Adipocyte (in vitro differentiated cells): Measurements from ENCODE around the gene ARHGAP10.

ENCODE experiments used
- DNase-seq: peaks from one replicate; pipeline ENCODE4 v3.0.0-alpha.2; 2015; ENCODE audit warnings: low read depth
- H3K27me3 ChIP-seq: replicated peaks from 2 replicates; pipeline ENCODE4 v1.7.0; 2013; ENCODE audit warnings: mild to moderate bottlenecking, low read length, moderate library complexity; ENCODE audit not compliant: control insufficient read depth, insufficient read depth
- H3K36me3 ChIP-seq: 2 replicates; pipeline ENCODE4 v1.7.0; 2013; ENCODE audit warnings: low read length, mild to moderate bottlenecking, moderate library complexity; ENCODE audit not compliant: control insufficient read depth, insufficient read depth, severe bottlenecking
- H3K4me1 ChIP-seq: 2 replicates; pipeline ENCODE4 v1.7.0; 2013; ENCODE audit warnings: mild to moderate bottlenecking, low read length, moderate library complexity; ENCODE audit not compliant: control insufficient read depth, insufficient read depth
- H3K4me3 ChIP-seq: 2 replicates; pipeline ENCODE4 v1.7.0; 2013; ENCODE audit warnings: mild to moderate bottlenecking, low read length, moderate library complexity
- H3K9ac ChIP-seq: 2 replicates; pipeline ENCODE4 v1.7.0; 2013; ENCODE audit warnings: mild to moderate bottlenecking, low read length, moderate library complexity
- H3K9me3 ChIP-seq: 2 replicates; pipeline ENCODE4 v1.7.0; 2013; ENCODE audit warnings: mild to moderate bottlenecking, low read length, moderate library complexity; ENCODE audit not compliant: control insufficient read depth

Gene ARHGAP10

DNA sequence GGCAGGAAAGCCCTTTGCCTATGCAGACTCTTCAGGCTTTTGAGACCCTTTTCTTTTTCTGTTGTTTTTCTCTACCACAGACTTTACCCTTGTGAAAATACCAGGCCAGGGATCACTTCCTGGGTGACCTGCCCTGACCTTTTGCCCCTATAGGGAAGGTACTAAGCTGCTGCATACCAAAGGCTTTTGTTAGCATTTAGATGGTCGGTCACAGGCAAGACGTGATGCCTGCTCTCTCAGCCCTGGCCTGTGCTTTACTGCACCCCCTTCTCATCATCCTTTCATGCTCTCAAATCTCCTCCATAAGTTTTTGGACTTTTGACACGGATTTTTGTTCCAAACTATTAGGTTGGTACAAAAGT is 98.2 kb downstream of the ARHGAP10 start:
- Histone ChIP-seq H3K36me3 (no peaks in the 10 kb centered on the region), H3K9me3 (peaks cover 4% of the 10 kb centered on the region), H3K9ac (peak overlapping the region; percentile 74), H3K4me1 (peaks cover 59% of the 10 kb centered on the region), H3K4me3 (peak overlapping the region; percentile 25), H3K27me3 (no peaks in the 10 kb centered on the region)
- no peak for DNase-seq

DNA sequence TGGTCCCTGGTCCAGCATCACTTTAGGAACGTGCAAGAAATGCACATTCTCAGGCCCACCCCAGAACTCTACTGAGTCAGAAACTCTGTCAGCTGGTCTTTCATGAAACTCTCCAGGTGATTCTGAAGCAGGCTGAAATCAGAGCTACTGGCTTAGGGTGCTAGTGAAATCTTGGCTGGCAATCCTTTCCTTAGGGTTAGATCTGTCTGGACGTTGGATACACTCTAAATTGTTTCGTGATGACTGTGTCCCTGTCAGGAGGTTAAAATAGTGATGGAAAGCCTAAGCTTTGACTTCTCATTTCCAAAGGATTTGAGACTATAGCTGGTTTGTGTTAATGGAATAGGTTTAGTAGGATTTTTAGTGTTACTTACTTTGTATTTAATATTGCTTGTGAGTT is 99.1 kb downstream of the ARHGAP10 start:
- Histone ChIP-seq H3K27me3 (no peaks in the 10 kb centered on the region), H3K4me1 (peaks cover 59% of the 10 kb centered on the region), H3K9me3 (peaks cover 4% of the 10 kb centered on the region), H3K9ac (peak overlapping the region; percentile 74), H3K36me3 (no peaks in the 10 kb centered on the region), H3K4me3 (peak overlapping the region; percentile 72)
- peak; percentile 80 for DNase-seq

DNA sequence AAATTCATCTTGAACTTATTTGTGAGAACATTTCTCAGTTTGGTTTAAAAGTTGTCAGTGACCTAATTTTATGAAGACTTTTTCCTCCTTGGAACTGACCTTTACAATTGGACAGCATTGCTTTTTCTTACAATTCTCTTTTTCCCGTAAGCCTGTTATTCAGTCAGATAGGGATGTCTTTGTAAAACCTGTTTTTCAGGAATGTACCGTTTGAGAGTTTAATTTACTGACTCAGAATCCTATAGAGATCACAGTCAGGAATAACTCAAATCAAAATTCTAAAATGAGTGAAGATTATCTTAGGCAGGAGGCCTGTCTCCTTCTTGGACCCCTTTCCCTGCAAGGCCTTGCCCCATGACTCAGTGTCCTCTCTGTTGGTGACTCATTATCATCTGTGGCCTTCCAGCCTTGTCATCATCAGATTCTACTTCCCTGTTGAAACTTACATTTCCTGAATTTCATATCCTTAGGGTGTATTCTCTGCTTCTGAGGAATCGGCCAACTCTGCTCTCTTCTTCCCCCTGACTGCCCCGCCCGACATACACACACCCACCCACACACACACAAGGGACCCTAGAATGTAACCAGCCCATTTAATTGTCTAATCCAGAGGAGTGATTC is 99.8 kb downstream of the ARHGAP10 start:
- Histone ChIP-seq H3K27me3 (no peaks in the 10 kb centered on the region), H3K4me3 (peak overlapping the region; percentile 72)
- peak; percentile 83 for DNase-seq

DNA sequence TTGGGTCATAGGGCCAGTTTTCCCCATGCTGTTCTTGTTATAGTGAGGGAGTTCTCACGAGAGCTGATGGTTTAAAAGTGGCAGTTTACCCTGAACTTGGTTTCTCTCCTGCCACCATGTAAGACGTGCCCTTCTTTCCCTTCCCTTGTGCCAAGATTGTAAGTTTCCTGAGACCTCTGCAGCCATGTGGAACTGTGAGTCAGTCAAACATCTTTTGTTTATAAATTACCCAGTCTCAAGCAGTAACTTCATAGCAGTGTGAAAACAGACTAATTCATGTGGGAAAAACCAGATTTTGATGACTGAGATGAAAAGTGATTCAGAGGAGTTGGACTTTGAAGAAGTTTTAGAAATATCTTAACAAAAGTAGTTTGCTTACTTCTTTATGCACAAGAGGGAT is 101.4 kb downstream of the ARHGAP10 start:
- peaks cover 4% of the 10 kb centered on the region for H3K9me3 ChIP-seq

More for the DNA sequence above, 99.8 kb downstream of the ARHGAP10 start:
- H3K4me1 ChIP-seq: peaks cover 64% of the 10 kb centered on the region
- no peaks in the 10 kb centered on the region for H3K36me3 ChIP-seq
- H3K9me3 ChIP-seq: peaks cover 4% of the 10 kb centered on the region
- H3K9ac ChIP-seq: peak overlapping the region; percentile 74

DNA sequence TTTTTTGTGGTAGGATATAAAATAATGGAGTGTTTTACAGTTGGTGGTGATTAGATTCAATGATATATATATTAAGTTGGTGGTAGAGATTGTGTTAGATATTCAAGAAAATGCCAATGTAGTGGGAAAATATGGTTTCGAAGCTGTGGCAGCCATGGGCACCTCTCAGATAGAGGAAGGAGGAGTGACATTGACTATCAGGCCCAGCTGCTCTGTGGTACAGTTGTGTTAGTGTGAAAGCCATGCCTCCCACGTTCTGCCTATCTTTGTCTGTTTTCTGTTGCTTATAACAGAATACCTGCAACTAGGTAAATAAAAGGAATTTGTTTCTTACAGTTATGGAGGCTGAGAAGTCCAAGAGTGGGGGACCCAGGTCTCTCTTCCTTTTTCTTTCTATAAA is 101.9 kb downstream of the ARHGAP10 start:
- no peak overlapping the region for H3K9ac ChIP-seq
- peaks cover 57% of the 10 kb centered on the region for H3K4me1 ChIP-seq
- no peak for DNase-seq
- H3K27me3 ChIP-seq: no peaks in the 10 kb centered on the region
- no peaks in the 10 kb centered on the region for H3K36me3 ChIP-seq
- H3K9me3 ChIP-seq: peaks cover 4% of the 10 kb centered on the region
- no peak overlapping the region for H3K4me3 ChIP-seq

More for the DNA sequence above, 101.4 kb downstream of the ARHGAP10 start:
- DNase-seq: no peak
- H3K9ac ChIP-seq: no peak overlapping the region
- H3K27me3 ChIP-seq: no peaks in the 10 kb centered on the region
- no peak overlapping the region for H3K4me3 ChIP-seq
- peaks cover 61% of the 10 kb centered on the region for H3K4me1 ChIP-seq
- H3K36me3 ChIP-seq: no peaks in the 10 kb centered on the region

DNA sequence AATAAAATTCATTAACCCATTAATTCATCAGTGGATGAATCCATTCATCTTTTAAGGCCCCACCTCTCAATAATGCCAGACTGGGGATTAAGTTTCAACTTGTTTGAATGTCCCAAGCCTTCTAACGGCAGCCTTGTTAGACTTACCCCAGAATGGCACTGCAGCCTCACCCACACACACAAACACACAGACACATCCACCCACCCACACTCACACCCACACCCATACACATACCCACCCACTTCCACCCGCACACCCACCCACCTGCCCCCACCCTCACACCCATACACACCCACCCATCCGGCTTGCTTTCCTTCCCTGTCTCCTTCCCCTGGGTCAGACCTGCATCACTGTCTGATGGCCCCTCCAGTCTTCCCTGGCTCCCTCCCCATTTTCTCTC is 102.6 kb downstream of the ARHGAP10 start:
- Histone ChIP-seq H3K27me3 (no peaks in the 10 kb centered on the region), H3K4me1 (peaks cover 51% of the 10 kb centered on the region), H3K9ac (no peak overlapping the region), H3K36me3 (no peaks in the 10 kb centered on the region), H3K4me3 (no peak overlapping the region), H3K9me3 (peaks cover 4% of the 10 kb centered on the region)
- no peak for DNase-seq

DNA sequence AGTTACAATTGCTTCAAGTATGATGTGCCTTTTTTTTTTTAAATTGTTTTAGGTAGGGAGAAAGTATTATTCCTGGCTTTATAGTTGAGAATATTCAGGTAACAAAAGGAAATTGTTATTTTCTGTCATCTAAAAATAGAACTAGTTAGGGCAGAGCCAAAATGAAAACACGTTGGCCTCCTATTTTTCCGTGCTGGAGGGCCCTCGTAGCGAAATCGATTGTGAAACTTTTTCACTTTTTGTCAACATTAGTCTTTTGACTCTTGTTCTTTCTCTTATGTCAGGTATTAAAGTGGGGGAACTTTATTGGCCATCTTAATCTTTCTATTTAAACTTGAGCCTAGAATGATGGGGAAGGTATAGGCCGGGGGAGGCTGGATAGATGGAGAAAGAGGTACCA is 104.9 kb downstream of the ARHGAP10 start:
- Histone ChIP-seq H3K27me3 (no peaks in the 10 kb centered on the region), H3K9me3 (peaks cover 4% of the 10 kb centered on the region), H3K9ac (no peak overlapping the region), H3K36me3 (no peaks in the 10 kb centered on the region), H3K4me3 (no peak overlapping the region), H3K4me1 (peaks cover 47% of the 10 kb centered on the region)
- no peak for DNase-seq

DNA sequence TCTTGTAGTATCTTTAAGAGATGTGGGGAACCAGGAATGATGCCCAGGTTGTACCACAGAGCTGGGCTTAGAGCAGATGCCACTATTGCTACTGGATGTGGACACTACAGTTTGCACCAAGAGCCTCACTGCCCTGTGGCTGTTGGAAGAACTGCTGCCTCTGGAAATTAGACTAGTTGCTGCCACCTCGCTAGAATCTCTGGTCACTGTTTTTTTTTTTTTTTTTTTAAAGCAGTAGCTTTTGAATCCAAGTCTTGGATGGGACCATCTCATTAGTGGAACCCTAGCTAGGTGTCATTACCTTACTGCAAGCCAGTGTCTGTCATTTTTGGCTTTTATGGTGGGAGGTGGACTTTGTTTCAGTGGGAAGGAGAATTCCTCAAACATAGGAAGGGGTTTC is 105.5 kb downstream of the ARHGAP10 start:
- no peaks in the 10 kb centered on the region for H3K27me3 ChIP-seq
- no peak overlapping the region for H3K4me3 ChIP-seq
- peaks cover 47% of the 10 kb centered on the region for H3K4me1 ChIP-seq
- no peaks in the 10 kb centered on the region for H3K36me3 ChIP-seq
- peaks cover 4% of the 10 kb centered on the region for H3K9me3 ChIP-seq
- DNase-seq: no peak
- H3K9ac ChIP-seq: no peak overlapping the region

DNA sequence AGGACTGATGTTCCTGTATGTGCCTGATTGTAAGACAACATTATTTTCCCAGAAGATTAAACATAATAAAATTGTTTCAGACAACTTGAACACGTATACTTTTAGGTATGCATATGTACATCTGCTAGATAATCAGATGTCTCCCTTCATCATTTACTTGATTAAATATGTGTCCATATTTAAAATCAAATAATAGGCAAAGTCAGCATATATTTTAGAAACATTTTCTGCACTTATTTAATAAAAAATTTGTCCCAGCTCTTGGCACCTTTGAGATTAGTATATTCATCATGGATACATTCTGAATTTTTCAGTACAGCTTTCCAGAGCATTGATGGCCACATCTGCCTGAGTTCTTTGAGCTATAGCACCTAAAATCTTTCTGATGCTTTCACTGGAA is 106.0 kb downstream of the ARHGAP10 start:
- Histone ChIP-seq H3K27me3 (no peaks in the 10 kb centered on the region), H3K9ac (no peak overlapping the region)

DNA sequence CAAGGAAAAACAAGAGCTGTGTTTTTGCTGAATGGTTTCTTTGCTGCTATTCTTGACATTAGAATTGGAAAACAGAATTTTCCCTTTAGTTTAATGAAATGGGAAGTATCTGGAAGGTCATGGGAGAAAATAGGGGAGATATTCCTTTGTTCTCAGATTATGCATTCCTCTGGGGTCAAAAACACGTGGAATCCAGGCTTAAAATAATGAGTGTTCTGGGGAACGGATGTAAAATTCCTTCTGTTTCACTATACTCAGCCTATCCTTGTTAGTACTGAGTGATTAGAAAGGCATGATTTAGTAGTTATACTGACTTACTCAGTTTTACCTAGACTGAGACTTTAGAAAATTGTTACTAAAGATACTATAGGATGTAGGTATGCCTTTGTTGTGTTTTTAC is 107.3 kb downstream of the ARHGAP10 start:
- no peaks in the 10 kb centered on the region for H3K36me3 ChIP-seq
- no peak overlapping the region for H3K9ac ChIP-seq
- H3K27me3 ChIP-seq: no peaks in the 10 kb centered on the region
- no peak for DNase-seq
- H3K9me3 ChIP-seq: no peaks in the 10 kb centered on the region
- H3K4me1 ChIP-seq: peaks cover 45% of the 10 kb centered on the region
- H3K4me3 ChIP-seq: no peak overlapping the region

More for the DNA sequence above, 106.0 kb downstream of the ARHGAP10 start:
- no peak for DNase-seq
- Histone ChIP-seq H3K4me3 (no peak overlapping the region), H3K36me3 (no peaks in the 10 kb centered on the region), H3K9me3 (peaks cover 3% of the 10 kb centered on the region), H3K4me1 (peaks cover 47% of the 10 kb centered on the region)

DNA sequence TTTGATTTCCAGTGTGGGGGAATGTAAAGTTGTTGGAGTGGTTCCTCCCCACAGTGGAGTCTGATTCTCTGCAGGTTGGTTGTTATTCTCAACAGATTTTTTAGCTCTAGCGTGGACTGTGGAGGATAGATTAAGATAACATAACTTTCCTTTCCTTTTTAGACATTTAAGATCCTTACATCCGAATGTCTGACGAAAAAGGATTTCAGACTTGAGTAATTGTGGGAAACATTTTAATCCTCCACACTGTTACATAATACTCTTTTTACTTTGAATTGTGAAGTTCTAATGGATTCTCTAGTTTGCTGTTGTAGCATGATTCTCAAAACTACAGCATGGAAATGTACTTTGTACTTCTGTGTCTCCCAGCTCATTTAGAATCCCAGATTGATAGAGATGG is 107.8 kb downstream of the ARHGAP10 start:
- no peaks in the 10 kb centered on the region for H3K9me3 ChIP-seq
- no peaks in the 10 kb centered on the region for H3K27me3 ChIP-seq
- no peak overlapping the region for H3K9ac ChIP-seq
- H3K4me3 ChIP-seq: no peak overlapping the region
- peaks cover 45% of the 10 kb centered on the region for H3K4me1 ChIP-seq
- no peak for DNase-seq
- H3K36me3 ChIP-seq: no peaks in the 10 kb centered on the region
